Esophagus muscularis mucosa (tissue), 4 donors: ENCODE measurements around the gene TRAF2.

Source experiments
- EP300 ChIP-seq: sonication (generic); formaldehyde crosslinking; IDR thresholded peaks from one replicate; pipeline ENCODE4 v1.6.1; 2017; ENCODE audit warnings: antibody characterized with exemption
- POLR2AphosphoS5 ChIP-seq, 2 donors: sonication (generic); formaldehyde crosslinking; IDR thresholded peaks; one replicate each; pipeline ENCODE4 v1.6.1; 2017; ENCODE audit warnings: antibody characterized with exemption in 2 of 2
- TF ChIP-seq, protein P1 (sequence below), 3 experiments: fragments of 200-600 bp in 2 of 3; fragments of 450-650 bp in 1 of 3; sonication (generic) in 2 of 3; IDR thresholded peaks; one replicate each; pipeline ENCODE4 v1.5.1; 2017 to 2019; ENCODE audit warnings: antibody characterized with exemption in 3 of 3, mild to moderate bottlenecking in 2 of 3, moderate library complexity in 1 of 3

DNA sequence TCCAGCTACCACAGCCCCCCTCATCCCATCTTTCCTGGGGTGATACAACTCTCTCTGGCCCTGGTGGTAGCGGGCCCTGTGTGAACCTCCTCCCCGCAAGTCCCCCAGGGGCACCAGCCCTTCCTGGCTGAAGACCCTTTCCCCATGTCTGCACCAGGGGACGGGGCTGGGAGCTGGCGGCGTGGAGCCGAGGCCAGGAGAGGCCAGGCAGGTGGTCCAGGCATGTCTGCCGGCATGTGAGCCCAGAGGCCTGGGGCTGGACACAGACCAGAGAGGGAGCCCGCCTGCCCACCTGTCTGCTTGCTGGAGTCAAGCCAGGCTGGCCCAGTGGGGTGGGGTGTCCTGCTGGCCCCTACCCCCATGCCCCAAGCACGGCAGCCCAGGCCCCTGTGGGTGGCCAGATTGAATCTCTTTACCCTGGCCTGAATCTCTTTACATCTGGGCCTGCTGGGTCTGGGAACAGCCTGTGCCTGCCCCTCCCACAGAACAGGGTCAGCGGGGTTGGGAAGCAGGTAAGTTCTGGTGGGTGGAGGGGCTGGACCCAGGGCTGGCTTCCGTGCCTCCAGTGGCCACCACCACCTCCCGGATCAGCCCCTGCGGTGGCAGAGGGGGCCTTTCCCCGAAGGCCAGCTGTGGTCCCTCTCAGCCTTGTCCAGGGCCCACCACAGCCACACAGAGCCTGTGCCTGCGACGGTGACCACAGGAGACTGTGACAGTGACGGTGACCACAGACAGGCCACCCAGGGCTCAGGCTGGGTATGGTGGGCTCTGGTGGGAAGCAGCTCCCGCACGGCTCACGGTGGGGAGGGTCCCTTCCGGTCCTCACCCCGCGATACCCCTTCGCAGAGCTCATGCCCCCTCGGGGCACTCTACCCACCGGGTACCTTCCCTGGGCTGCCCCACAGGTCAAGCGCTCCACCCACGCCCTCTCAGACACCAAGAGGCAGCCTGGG lies 72.9 kb downstream of the TRAF2 start:
- TF ChIP-seq EP300 (no peak), POLR2AphosphoS5 (IDR thresholded peaks at IDR 0.05) (no peak)
- TF ChIP-seq, protein P1, sequence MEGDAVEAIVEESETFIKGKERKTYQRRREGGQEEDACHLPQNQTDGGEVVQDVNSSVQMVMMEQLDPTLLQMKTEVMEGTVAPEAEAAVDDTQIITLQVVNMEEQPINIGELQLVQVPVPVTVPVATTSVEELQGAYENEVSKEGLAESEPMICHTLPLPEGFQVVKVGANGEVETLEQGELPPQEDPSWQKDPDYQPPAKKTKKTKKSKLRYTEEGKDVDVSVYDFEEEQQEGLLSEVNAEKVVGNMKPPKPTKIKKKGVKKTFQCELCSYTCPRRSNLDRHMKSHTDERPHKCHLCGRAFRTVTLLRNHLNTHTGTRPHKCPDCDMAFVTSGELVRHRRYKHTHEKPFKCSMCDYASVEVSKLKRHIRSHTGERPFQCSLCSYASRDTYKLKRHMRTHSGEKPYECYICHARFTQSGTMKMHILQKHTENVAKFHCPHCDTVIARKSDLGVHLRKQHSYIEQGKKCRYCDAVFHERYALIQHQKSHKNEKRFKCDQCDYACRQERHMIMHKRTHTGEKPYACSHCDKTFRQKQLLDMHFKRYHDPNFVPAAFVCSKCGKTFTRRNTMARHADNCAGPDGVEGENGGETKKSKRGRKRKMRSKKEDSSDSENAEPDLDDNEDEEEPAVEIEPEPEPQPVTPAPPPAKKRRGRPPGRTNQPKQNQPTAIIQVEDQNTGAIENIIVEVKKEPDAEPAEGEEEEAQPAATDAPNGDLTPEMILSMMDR (IDR thresholded peaks at IDR 0.05): no peak
